ENCODE results near the gene MPRIP.

MPRIP gene

GRCh38 chr17:17066021-17066420 is 23.8 kb downstream of the MPRIP start:
- DNase-seq, result no peak

GRCh38 chr17:17067257-17067656 is 25.0 kb downstream of the MPRIP start:
- no peak for DNase-seq

- DNase-seq, result no peak
These were observed 27.6 kb downstream of the MPRIP start for GRCh38 chr17:17069849-17070248.

- DNase-seq, result no peak
These were observed 28.7 kb downstream of the MPRIP start for GRCh38 chr17:17070931-17071330.

GRCh38 chr17:17071531-17072360 is 29.5 kb downstream of the MPRIP start:
- peak in 2 of 51 donors; percentile 31 to 36 for DNase-seq

- no peak for DNase-seq
These were observed 30.3 kb downstream of the MPRIP start for GRCh38 chr17:17072546-17072945.

- DNase-seq, result no peak
These were observed 30.8 kb downstream of the MPRIP start for GRCh38 chr17:17073030-17073564.

- DNase-seq, result no peak
These were observed 31.5 kb downstream of the MPRIP start for GRCh38 chr17:17073581-17074403.

- no peak for DNase-seq
These were observed 33.0 kb downstream of the MPRIP start for GRCh38 chr17:17075125-17075781.

- no peak for DNase-seq
These were observed 33.8 kb downstream of the MPRIP start for GRCh38 chr17:17076066-17076465.

- no peak for DNase-seq
These were observed 34.8 kb downstream of the MPRIP start for GRCh38 chr17:17077101-17077500.

GRCh38 chr17:17077861-17078732 is 35.8 kb downstream of the MPRIP start:
- DNase-seq, result no peak

GRCh38 chr17:17078832-17079231 is 36.6 kb downstream of the MPRIP start:
- no peak for DNase-seq

GRCh38 chr17:17079336-17079735 is 37.1 kb downstream of the MPRIP start:
- no peak for DNase-seq

GRCh38 chr17:17079761-17080160 is 37.5 kb downstream of the MPRIP start:
- DNase-seq, result peak in 29 of 51 donors; percentile 14 to 76 (median 53)

GRCh38 chr17:17080181-17080631 is 37.9 kb downstream of the MPRIP start:
- peak in 1 of 51 donors; percentile 26 for DNase-seq

GRCh38 chr17:17080781-17081180 is 38.5 kb downstream of the MPRIP start:
- DNase-seq, result no peak

- no peak for DNase-seq
These were observed 39.2 kb downstream of the MPRIP start for GRCh38 chr17:17081304-17081940.

GRCh38 chr17:17082878-17083277 is 40.6 kb downstream of the MPRIP start:
- no peak for DNase-seq

- DNase-seq, result no peak
These were observed 42.1 kb downstream of the MPRIP start for GRCh38 chr17:17084317-17084835.

Measured in hypothalamus (tissue), 51 donors.